Mammary epithelial cell (primary cell): ENCODE data around the gene NTN1.

Experiments
- EZH2 ChIP-seq: IDR thresholded peaks from 2 replicates; pipeline ENCODE4 v1.6.1; 2012; ENCODE audit warnings: low read length, inconsistent platforms, borderline replicate concordance
- TF ChIP-seq, protein P1 (sequence below), 2 donors: IDR thresholded peaks in 1 of 2; conservative IDR thresholded peaks in 1 of 2; 2 replicates each; pipeline ENCODE4 v1.5.1; 2011 to 2012; ENCODE audit warnings: inconsistent platforms in 2 of 2, low read length in 2 of 2, mild to moderate bottlenecking in 2 of 2, control low read depth in 1 of 2, low read depth in 1 of 2; ENCODE audit not compliant: insufficient read depth in 1 of 2; ENCODE audit errors: extremely low read depth in 1 of 2

DNA sequence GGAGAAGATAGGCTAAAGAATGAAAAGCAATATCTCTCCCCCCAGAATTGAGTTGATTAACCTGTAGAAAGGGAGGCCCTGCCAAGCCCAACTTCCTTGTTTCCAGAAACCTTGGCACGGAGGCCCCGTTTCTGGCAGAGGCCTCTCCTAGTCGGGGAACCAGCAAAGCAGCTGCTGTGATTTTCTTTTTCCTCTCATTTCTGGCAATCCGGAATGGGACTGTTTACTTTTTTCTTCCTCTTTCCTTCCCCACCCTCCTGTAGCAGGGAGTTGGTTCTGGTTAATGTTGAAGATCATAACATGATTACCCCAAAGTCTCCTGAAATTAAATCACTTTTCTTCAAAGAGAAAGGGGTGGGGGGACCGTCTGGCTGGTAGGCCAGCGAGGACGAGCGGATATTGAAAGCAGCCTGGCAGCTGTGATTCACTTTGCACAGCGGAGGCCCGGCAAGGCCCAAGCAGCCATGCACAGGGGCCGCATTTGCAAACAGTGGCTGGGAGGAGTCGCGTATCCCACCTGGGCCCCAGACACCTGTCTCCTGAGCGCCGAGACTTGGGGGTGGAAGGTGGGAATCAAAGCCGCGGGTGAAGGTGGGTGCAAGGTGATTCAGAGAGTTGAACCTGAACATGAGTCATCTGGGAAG, 51.5 kb downstream of the NTN1 start:
- TF ChIP-seq, protein P1, sequence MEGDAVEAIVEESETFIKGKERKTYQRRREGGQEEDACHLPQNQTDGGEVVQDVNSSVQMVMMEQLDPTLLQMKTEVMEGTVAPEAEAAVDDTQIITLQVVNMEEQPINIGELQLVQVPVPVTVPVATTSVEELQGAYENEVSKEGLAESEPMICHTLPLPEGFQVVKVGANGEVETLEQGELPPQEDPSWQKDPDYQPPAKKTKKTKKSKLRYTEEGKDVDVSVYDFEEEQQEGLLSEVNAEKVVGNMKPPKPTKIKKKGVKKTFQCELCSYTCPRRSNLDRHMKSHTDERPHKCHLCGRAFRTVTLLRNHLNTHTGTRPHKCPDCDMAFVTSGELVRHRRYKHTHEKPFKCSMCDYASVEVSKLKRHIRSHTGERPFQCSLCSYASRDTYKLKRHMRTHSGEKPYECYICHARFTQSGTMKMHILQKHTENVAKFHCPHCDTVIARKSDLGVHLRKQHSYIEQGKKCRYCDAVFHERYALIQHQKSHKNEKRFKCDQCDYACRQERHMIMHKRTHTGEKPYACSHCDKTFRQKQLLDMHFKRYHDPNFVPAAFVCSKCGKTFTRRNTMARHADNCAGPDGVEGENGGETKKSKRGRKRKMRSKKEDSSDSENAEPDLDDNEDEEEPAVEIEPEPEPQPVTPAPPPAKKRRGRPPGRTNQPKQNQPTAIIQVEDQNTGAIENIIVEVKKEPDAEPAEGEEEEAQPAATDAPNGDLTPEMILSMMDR (conservative IDR thresholded peaks at IDR 0.05 in 1 of 2, IDR thresholded peaks at IDR 0.05 in 1 of 2; ENCODE audit: extremely low read depth in 1 of 2, insufficient read depth in 1 of 2, low read depth in 1 of 2, low read length in 2 of 2), result no peak
- no peak for TF ChIP-seq EZH2
